Stimulated activated effector memory CD8-positive, alpha-beta T cell treated with anti-CD3 and anti-CD28 coated beads, Interleukin-12 subunit alpha, Interleukin-12 subunit beta, amount 100 ng/mL, for 72 hours (primary cell): ENCODE results near the gene PSMC5.

Experiments used
- ATAC-seq: fragments of 150-1000 bp; cut with Tn5 transposase; 2 replicates; pipeline ENCODE4 v1.10.0; 2021
- DNase-seq, 2 donors: peaks; one replicate each; pipeline ENCODE4 v3.0.0; 2021 to 2022; ENCODE audit warnings: low spot score in 2 of 2
- H3K27ac Mint-ChIP-seq: one replicate; pipeline ENCODE4 v1.8.0; 2022; ENCODE audit warnings: mild to moderate bottlenecking, mixed read lengths
- H3K36me3 Mint-ChIP-seq: one replicate; pipeline ENCODE4 v1.8.0; 2022; ENCODE audit warnings: mild to moderate bottlenecking, mixed read lengths
- H3K4me1 Mint-ChIP-seq: one replicate; pipeline ENCODE4 v1.8.0; 2022; ENCODE audit warnings: mixed read lengths
- H3K4me3 Mint-ChIP-seq: one replicate; pipeline ENCODE4 v1.8.0; 2022; ENCODE audit warnings: mild to moderate bottlenecking, mixed read lengths
- H3K9me3 Mint-ChIP-seq: one replicate; pipeline ENCODE4 v1.8.0; 2022; ENCODE audit warnings: mixed read lengths

The PSMC5 gene

GRCh38 chr17:63830904-63831491 lies 3.8 kb downstream of the PSMC5 start:
- Mint-ChIP-seq H3K4me1 (peaks cover 86% of the 10 kb centered on the region), H3K4me3 (no peak overlapping the region), H3K27ac (peak overlapping the region; percentile 100), H3K9me3 (no peaks in the 10 kb centered on the region), H3K36me3 (peaks cover 99% of the 10 kb centered on the region)
- ATAC-seq, result no peak
- no peak for DNase-seq

- ATAC-seq (no peak), DNase-seq (no peak)
- Mint-ChIP-seq H3K27ac (peak overlapping the region; percentile 100), H3K4me3 (no peak overlapping the region), H3K36me3 (peaks cover 99% of the 10 kb centered on the region), H3K9me3 (no peaks in the 10 kb centered on the region), H3K4me1 (peaks cover 81% of the 10 kb centered on the region)
Measured at GRCh38 chr17:63831505-63831904, 4.3 kb downstream of the PSMC5 start.

GRCh38 chr17:63832014-63832413 lies 4.8 kb downstream of the PSMC5 start:
- H3K27ac Mint-ChIP-seq, result peak overlapping the region; percentile 100
- H3K4me3 Mint-ChIP-seq, result no peak overlapping the region
- peaks cover 79% of the 10 kb centered on the region for H3K4me1 Mint-ChIP-seq
- DNase-seq, result no peak
- peaks cover 99% of the 10 kb centered on the region for H3K36me3 Mint-ChIP-seq
- ATAC-seq, result no peak
- no peaks in the 10 kb centered on the region for H3K9me3 Mint-ChIP-seq

- no peak overlapping the region for H3K4me3 Mint-ChIP-seq
- ATAC-seq, result no peak
- H3K27ac Mint-ChIP-seq, result peak overlapping the region; percentile 100
- no peaks in the 10 kb centered on the region for H3K9me3 Mint-ChIP-seq
- no peak for DNase-seq
- peaks cover 99% of the 10 kb centered on the region for H3K36me3 Mint-ChIP-seq
- H3K4me1 Mint-ChIP-seq, result peaks cover 79% of the 10 kb centered on the region
Measured at GRCh38 chr17:63832455-63832854, 5.2 kb downstream of the PSMC5 start.

GRCh38 chr17:63833026-63833740 lies 6.0 kb downstream of the PSMC5 start:
- H3K4me1 Mint-ChIP-seq, result peaks cover 78% of the 10 kb centered on the region
- no peak overlapping the region for H3K4me3 Mint-ChIP-seq
- no peaks in the 10 kb centered on the region for H3K9me3 Mint-ChIP-seq
- DNase-seq, result no peak
- H3K27ac Mint-ChIP-seq, result no peak overlapping the region
- no peak for ATAC-seq
- peaks cover 98% of the 10 kb centered on the region for H3K36me3 Mint-ChIP-seq

- H3K36me3 Mint-ChIP-seq, result peaks cover 94% of the 10 kb centered on the region
- H3K4me1 Mint-ChIP-seq, result peaks cover 77% of the 10 kb centered on the region
- H3K9me3 Mint-ChIP-seq, result no peaks in the 10 kb centered on the region
- ATAC-seq (no peak), DNase-seq (no peak)
- no peak overlapping the region for H3K27ac Mint-ChIP-seq
- H3K4me3 Mint-ChIP-seq, result no peak overlapping the region
Measured at GRCh38 chr17:63833741-63834373, 6.6 kb downstream of the PSMC5 start.

- DNase-seq, result peak in 1 of 2 donors; percentile 72
- no peak overlapping the region for H3K4me3 Mint-ChIP-seq
- peak; percentile 81 for ATAC-seq
- peaks cover 87% of the 10 kb centered on the region for H3K36me3 Mint-ChIP-seq
- peak overlapping the region; percentile 43 for H3K27ac Mint-ChIP-seq
- H3K4me1 Mint-ChIP-seq, result peaks cover 69% of the 10 kb centered on the region
- H3K9me3 Mint-ChIP-seq, result no peaks in the 10 kb centered on the region
Measured at GRCh38 chr17:63834431-63835166, 7.4 kb downstream of the PSMC5 start.

GRCh38 chr17:63835167-63835720 lies 8.0 kb downstream of the PSMC5 start:
- Mint-ChIP-seq H3K4me1 (peaks cover 65% of the 10 kb centered on the region), H3K36me3 (peaks cover 83% of the 10 kb centered on the region), H3K4me3 (no peak overlapping the region), H3K9me3 (no peaks in the 10 kb centered on the region), H3K27ac (peak overlapping the region; percentile 43)
- DNase-seq (no peak), ATAC-seq (no peak)

- Mint-ChIP-seq H3K36me3 (peaks cover 83% of the 10 kb centered on the region), H3K4me1 (peaks cover 64% of the 10 kb centered on the region), H3K9me3 (no peaks in the 10 kb centered on the region), H3K4me3 (no peak overlapping the region), H3K27ac (peak overlapping the region; percentile 70)
- ATAC-seq, result no peak
- DNase-seq, result no peak
Measured at GRCh38 chr17:63836811-63837210, 9.6 kb downstream of the PSMC5 start.

GRCh38 chr17:63837480-63837879 lies 10.2 kb downstream of the PSMC5 start:
- H3K4me3 Mint-ChIP-seq, result no peak overlapping the region
- ATAC-seq (no peak), DNase-seq (no peak)
- peaks cover 58% of the 10 kb centered on the region for H3K4me1 Mint-ChIP-seq
- peaks cover 79% of the 10 kb centered on the region for H3K36me3 Mint-ChIP-seq
- peak overlapping the region; percentile 70 for H3K27ac Mint-ChIP-seq
- H3K9me3 Mint-ChIP-seq, result no peaks in the 10 kb centered on the region

- ATAC-seq (no peak), DNase-seq (no peak)
- Mint-ChIP-seq H3K9me3 (no peaks in the 10 kb centered on the region), H3K4me3 (peak overlapping the region; percentile 4), H3K27ac (peak overlapping the region; percentile 70), H3K36me3 (peaks cover 79% of the 10 kb centered on the region), H3K4me1 (peaks cover 54% of the 10 kb centered on the region)
Measured at GRCh38 chr17:63837962-63838600, 10.8 kb downstream of the PSMC5 start.

- Mint-ChIP-seq H3K4me1 (peaks cover 52% of the 10 kb centered on the region), H3K9me3 (no peaks in the 10 kb centered on the region), H3K27ac (peak overlapping the region; percentile 70), H3K4me3 (peak overlapping the region; percentile 4), H3K36me3 (peaks cover 74% of the 10 kb centered on the region)
- DNase-seq (no peak), ATAC-seq (no peak)
Measured at GRCh38 chr17:63838631-63839171, 11.5 kb downstream of the PSMC5 start.

- peak overlapping the region; percentile 92 for H3K27ac Mint-ChIP-seq
- ATAC-seq (no peak), DNase-seq (no peak)
- peaks cover 32% of the 10 kb centered on the region for H3K4me1 Mint-ChIP-seq
- H3K36me3 Mint-ChIP-seq, result peaks cover 53% of the 10 kb centered on the region
- H3K9me3 Mint-ChIP-seq, result no peaks in the 10 kb centered on the region
- H3K4me3 Mint-ChIP-seq, result peak overlapping the region; percentile 89
Measured at GRCh38 chr17:63840591-63841349, 13.5 kb downstream of the PSMC5 start.
